ENCODE measurements around the gene RPL32.
"Not testable (repeated sequence)": the region's sequence is repeated elsewhere in the genome, so short reads cannot be mapped to it uniquely, and the experiment has no call there.

The RPL32 gene

DNA sequence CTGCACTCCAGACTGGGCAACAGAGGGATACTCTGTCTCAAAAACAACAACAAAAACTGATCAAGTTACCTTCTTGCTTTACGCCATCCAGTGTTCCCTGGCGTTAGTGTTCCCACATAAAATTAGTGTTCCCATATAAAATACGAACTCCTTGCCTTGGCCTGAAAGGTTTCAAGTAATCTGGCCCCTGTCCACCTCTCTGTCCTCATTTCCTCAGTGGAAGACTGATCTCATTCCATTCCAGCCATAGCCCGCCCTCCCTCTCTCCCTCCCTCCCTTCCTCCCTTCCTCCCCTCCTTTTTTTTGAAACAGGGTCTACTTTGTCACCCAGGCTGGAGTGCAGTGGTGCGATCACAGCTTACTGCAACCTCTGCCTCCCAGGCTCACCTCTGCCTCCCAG, 47.7 kb downstream of the RPL32 start:
- TF ChIP-seq, protein P1, sequence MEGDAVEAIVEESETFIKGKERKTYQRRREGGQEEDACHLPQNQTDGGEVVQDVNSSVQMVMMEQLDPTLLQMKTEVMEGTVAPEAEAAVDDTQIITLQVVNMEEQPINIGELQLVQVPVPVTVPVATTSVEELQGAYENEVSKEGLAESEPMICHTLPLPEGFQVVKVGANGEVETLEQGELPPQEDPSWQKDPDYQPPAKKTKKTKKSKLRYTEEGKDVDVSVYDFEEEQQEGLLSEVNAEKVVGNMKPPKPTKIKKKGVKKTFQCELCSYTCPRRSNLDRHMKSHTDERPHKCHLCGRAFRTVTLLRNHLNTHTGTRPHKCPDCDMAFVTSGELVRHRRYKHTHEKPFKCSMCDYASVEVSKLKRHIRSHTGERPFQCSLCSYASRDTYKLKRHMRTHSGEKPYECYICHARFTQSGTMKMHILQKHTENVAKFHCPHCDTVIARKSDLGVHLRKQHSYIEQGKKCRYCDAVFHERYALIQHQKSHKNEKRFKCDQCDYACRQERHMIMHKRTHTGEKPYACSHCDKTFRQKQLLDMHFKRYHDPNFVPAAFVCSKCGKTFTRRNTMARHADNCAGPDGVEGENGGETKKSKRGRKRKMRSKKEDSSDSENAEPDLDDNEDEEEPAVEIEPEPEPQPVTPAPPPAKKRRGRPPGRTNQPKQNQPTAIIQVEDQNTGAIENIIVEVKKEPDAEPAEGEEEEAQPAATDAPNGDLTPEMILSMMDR (IDR thresholded peaks at IDR 0.05; ENCODE audit: low read depth, low read length): no peak
- no peak for DNase-seq (ENCODE audit: low read depth, low spot score)
- in situ Hi-C loops (cut with HindIII; ENCODE audit: low sequenced_read_pairs): no loop called here
- no peak overlapping the region for H3K4me3 ChIP-seq (ENCODE audit: low read depth, low read length)

DNA sequence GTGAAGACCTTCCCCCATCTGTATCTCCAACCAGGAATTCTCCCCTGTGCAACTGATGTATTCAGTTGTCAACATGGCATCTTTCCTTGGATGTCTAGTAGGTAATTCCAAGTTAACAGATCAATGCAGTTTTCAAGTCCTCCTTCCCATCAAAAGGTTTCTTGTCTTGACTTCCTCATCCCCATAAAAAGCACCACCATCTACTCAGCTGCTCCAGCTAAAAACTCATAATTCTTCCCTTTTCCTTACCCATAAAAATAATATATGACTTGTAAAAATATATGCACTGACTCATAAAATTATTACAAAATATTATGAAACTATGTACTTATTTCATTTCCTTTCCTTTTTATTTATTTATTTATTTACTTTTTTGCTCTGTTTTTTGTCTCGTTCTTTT, 49.9 kb downstream of the RPL32 start:
- no peak for DNase-seq (ENCODE audit: low read depth, low spot score)
- in situ Hi-C loops (cut with HindIII; ENCODE audit: low sequenced_read_pairs): no loop called here

DNA sequence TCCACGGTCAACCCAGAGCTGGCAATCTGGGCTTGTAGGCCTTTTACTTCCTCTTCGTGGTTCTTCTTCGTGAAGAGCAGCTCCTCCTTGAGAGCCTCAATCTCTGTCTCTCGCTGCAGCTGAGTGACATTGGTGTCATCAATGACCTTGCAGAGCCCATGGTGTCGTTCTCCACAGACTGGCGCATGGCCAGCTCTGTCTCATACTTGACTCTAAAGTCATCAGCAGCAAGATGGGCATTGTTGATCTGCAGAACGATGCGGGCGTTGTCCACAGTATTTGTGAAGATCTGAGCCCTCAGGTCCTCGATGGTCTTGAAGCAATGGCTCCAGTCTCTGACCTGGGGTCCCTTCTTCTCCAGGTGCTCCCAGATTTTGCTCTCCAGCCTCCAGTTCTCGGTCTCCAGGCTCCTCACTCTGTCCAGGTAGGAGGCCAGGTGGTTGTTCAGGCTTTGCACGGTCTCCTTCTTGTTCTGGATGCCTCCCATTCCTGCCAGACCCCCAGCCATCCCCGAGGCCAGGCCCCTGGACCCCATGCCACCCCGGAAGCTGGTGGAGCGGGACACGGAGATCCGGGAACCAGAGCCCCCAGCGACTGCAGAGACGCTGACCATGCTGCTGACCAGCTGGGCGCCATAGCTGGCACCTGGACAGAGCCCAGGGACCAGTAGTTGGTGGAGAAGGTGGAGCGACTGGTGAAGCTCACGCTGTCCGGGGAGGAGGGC, 53.2 kb downstream of the RPL32 start:
- H3K4me3 ChIP-seq (ENCODE audit: low read depth, low read length); DNase-seq (ENCODE audit: low read depth, low spot score); in situ Hi-C loops (cut with HindIII; ENCODE audit: low sequenced_read_pairs): not testable (repeated sequence)

More for the DNA sequence above, 49.9 kb downstream of the RPL32 start:
- TF ChIP-seq, protein P1 (IDR thresholded peaks at IDR 0.05; ENCODE audit: low read depth, low read length): no peak
- H3K4me3 ChIP-seq (ENCODE audit: low read depth, low read length): no peak overlapping the region

DNA sequence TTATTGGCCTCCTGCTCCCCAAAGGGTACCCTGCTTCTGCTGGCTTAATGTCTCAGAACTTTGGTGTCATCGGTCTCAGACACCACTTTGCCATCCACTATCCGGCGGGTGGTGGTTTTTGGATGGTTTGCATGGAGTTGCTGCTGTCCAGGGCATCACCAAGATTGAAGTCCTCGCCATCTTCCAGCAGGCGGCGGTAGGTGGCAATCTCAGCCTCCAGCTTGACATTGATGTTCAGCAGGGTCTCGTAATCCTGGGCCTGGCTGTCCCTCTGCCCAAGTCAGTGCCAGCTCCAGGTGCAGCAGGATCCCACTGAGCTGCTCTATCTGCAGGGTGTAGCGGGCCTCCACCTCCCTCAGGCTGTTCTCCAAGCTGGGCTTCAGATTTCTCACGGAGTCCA, 54.0 kb downstream of the RPL32 start:
- DNase-seq (ENCODE audit: low read depth, low spot score); H3K4me3 ChIP-seq (ENCODE audit: low read depth, low read length): not testable (repeated sequence)

DNA sequence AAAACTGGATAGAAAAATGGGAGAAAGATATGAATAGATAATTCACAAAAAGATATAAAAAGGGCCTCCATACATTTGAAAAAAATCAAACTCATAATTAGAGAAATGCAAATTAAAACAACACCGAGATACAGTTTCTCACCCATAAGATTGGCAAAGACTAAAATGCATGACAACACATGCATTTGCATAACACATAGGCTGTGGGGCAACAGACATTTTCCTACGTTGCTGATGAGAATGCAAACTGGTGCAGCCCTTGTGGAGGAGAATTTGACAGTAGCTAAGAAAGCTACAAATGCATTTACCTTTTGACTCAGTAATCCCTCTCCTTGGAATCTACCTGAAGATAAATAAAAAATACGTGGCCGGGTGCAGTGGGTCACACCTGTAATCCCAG, 56.3 kb downstream of the RPL32 start:
- in situ Hi-C loops (cut with HindIII; ENCODE audit: low sequenced_read_pairs): no loop called here
- H3K4me3 ChIP-seq (ENCODE audit: low read depth, low read length): no peak overlapping the region
- TF ChIP-seq, protein P1 (IDR thresholded peaks at IDR 0.05; ENCODE audit: low read depth, low read length): no peak
- no peak for DNase-seq (ENCODE audit: low read depth, low spot score)

More for the DNA sequence above, 54.0 kb downstream of the RPL32 start:
- TF ChIP-seq, protein P1 (IDR thresholded peaks at IDR 0.05; ENCODE audit: low read depth, low read length): peak; percentile 15
- in situ Hi-C loops (cut with HindIII; ENCODE audit: low sequenced_read_pairs): not testable (repeated sequence)

Measured in astrocyte of the spinal cord (primary cell).